HG02981 (cell line): Measurements from ENCODE around the gene SEC61A1.

Experiments
- ATAC-seq: cut with Tn5 transposase; IDR thresholded peaks from one replicate; pipeline ENCODE4 v1.9.1; 2021; ENCODE audit warnings: mild to moderate bottlenecking, moderate library complexity; ENCODE audit not compliant: unreplicated experiment

SEC61A1 gene

GRCh38 chr3:128111147-128111546 is 58.9 kb downstream of the SEC61A1 start:
- ATAC-seq = no peak

GRCh38 chr3:128112357-128112968 is 60.2 kb downstream of the SEC61A1 start:
- ATAC-seq = no peak

GRCh38 chr3:128113817-128114794 is 61.9 kb downstream of the SEC61A1 start:
- peak; percentile 50 for ATAC-seq
